ENCODE data around the gene CD69.
A peak's percentile ranks its signal among the peaks of the same experiment; 100 is the strongest.
"Not testable (repeated sequence)": the region's sequence is repeated elsewhere in the genome, so short reads cannot be mapped to it uniquely, and the experiment has no call there.

Gene CD69

DNA sequence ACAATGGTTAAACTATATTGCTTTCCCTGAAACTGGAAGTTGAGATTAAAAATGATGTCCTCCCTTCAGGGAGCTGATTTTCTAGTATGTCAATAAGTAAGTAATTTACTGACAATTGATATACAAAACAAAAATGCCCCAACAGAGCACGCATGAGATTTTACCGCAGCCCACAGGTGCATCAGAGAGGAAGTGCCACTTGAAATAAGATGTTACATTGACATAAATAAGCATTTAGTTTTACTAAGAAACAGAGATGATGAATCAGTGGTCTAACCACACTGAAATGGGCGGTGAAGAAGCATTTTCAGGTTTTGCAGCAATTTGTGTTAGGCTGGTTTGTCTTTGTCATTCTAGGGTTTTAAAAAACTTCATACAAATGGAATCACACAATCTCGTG, 19.0 kb downstream of the CD69 start:
- peaks cover 4 to 7% of the 10 kb centered on the region in 2 donors for H3K9me3 Mint-ChIP-seq
- ATAC-seq = peak; percentile 95

DNA sequence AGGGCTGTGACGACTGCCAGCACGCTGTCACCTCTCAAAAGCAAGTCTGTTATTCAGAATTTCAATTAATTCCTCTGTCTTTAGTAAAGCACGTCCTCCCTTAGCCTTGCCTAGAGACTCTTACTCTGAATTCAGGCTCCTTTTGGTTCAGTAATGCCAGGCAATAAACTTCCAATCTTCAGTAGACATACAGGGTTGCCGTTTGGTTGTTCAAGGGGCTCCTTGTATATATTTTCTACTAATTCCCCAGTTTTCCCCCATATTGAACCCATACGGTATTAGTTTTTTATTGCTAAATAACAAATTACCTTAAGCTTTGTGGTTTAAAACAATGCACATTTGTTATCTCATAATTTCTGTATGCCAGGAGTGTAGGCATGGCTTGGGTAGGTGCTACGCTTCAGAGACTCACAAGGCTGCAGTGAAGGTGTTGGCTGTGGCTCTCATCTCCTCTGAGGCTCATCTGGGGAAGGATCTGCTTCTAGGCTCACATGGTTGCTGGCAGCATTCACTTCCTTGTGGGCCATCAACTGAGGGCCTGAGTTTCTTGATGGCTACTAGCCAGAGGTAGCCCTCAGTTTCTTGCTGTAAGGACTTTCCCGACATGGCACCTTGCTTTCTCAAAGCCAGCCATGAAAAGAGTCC, 20.5 kb downstream of the CD69 start:
- Mint-ChIP-seq H3K27ac (peak overlapping the region; percentile 86), H3K4me3 (peak overlapping the region; percentile 64 to 81), H3K9me3 (peaks cover 4 to 7% of the 10 kb centered on the region in 2 donors), H3K27me3 (no peaks in the 10 kb centered on the region), H3K4me1 (peaks cover 79% of the 10 kb centered on the region)
- DNase-seq = no peak
- ATAC-seq = no peak

More for the DNA sequence above, 19.0 kb downstream of the CD69 start:
- no peaks in the 10 kb centered on the region for H3K27me3 Mint-ChIP-seq
- H3K4me1 Mint-ChIP-seq = peaks cover 72% of the 10 kb centered on the region
- DNase-seq = peak; percentile 62 to 83
- peak overlapping the region; percentile 75 to 86 for H3K27ac Mint-ChIP-seq
- peak overlapping the region; percentile 80 to 89 for H3K4me3 Mint-ChIP-seq

DNA sequence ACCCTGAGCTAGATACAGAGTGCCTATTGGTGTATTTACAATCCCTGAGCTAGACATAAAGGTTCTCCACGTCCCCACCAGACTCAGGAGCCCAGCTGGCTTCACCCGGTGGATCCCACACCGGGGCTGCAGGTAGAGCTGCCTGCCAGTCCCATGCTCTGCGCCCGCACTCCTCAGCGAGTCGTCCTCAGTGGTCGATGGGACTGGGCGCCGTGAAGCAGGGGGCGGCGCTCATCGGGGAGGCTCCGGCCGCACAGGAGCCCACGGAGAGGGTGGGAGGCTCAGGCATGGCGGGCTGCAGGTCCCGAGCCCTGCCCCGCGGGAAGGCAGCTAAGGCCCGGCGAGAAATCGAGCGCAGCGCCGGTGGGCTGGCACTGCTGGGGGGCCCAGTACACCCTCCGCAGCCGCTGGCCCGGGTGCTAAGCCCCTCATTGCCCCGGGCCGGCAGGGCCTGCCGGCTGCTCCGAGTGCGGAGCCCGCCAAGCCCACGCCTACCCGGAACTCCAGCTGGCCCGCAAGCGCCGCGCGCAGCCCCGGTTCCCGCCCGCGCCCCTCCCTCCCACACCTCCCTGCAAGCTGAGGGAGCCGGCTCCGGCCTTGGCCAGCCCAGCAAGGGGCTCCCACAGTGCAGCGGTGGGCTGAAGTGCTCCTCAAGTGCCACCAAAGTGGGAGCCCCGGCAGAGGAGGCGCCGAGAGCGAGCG, 21.1 kb downstream of the CD69 start:
- not testable (repeated sequence) for H3K27me3 Mint-ChIP-seq, DNase-seq, H3K9me3 Mint-ChIP-seq, ATAC-seq
- Mint-ChIP-seq H3K4me3 (peak overlapping the region; percentile 70 to 81), H3K4me1 (peaks cover 72% of the 10 kb centered on the region), H3K27ac (peak overlapping the region in 1 of 2 donors; percentile 86)

DNA sequence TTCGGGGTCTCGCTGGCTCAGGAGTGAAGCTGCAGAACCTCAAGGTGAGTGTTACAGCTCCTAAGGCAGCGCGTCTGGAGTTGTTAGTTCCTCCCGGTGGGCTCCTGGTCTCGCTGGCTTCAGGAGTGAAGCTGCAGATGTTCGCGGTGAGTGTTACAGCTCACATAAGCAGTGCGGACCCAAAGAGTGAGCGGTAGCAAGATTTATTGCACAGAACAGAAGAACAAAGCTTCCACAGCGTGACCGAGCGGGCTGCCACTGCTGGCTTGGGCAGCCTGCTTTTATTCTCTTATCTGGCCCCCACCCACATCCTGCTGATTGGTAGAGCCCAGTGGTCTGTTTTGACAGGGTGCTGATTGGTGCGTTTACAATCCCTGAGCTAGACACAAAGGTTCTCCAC, 21.8 kb downstream of the CD69 start:
- not testable (repeated sequence) for ATAC-seq, H3K27me3 Mint-ChIP-seq, H3K9me3 Mint-ChIP-seq
- peaks cover 72% of the 10 kb centered on the region for H3K4me1 Mint-ChIP-seq
- peak overlapping the region in 1 of 2 donors; percentile 43 for H3K27ac Mint-ChIP-seq
- H3K4me3 Mint-ChIP-seq = peak overlapping the region; percentile 70 to 72
- peak in 1 of 2 donors; percentile 35 for DNase-seq

DNA sequence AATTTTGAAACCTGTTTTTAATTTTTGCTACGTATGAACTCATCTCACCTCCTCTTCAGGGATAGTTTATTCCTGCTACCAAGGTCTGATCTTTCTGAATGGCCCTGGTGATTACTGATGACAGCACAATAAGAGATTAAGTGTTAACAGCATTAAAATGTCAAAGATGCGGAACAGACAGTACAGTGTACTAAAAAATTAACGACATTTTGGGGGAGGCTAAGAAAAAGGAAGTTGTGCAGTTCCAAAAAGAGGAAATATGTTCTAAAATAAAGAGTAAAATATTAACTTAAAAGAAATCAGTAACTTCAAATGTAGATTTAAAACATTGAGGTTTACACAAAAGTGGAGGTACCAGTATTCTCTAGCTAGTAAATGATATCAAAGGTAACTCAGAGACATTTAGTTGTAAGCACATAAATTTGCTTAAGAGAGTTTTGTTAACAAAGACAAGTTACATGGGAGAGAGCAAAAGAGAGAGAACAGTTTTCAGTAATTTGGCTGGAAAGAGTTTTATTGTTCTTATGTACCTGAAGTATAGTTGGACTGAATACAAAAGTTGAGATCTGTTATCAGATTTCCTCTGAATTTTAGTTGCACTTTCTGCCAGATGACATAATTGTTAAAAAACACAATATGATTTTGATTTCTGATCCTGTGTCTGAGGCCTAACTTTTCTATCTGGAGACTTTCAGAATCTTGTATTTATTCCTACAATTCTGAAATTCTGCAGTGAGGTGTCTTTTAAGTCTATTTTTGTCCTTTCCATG, 23.6 kb downstream of the CD69 start:
- Mint-ChIP-seq H3K27me3 (no peaks in the 10 kb centered on the region), H3K27ac (peak overlapping the region; percentile 62 to 79), H3K4me1 (peaks cover 69% of the 10 kb centered on the region), H3K9me3 (peaks cover 4 to 7% of the 10 kb centered on the region in 2 donors), H3K4me3 (peak overlapping the region; percentile 72)
- no peak for DNase-seq
- no peak for ATAC-seq

DNA sequence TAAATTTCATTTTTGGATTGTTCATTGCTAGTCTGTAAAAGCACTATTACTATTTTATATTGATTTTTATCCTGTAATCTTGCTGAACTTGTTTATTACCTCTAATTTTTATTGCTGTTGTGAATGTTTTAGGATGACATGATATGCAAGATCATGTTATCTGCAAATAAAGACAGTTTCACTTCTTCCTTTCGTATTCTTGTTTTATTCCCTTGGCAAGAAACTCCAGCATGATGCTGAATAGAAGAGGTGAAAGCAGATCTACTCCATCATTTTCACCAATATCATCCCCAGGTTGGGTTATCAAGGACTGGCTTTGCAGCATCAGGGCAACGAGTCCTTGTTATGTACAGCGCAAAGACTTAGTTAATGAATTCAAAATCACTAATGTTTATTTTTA, 25.1 kb downstream of the CD69 start:
- H3K27me3 Mint-ChIP-seq = no peaks in the 10 kb centered on the region
- peaks cover 2 to 6% of the 10 kb centered on the region in 2 donors for H3K9me3 Mint-ChIP-seq
- no peak for DNase-seq
- H3K27ac Mint-ChIP-seq = no peak overlapping the region
- ATAC-seq = no peak
- H3K4me1 Mint-ChIP-seq = peaks cover 71% of the 10 kb centered on the region
- no peak overlapping the region for H3K4me3 Mint-ChIP-seq

DNA sequence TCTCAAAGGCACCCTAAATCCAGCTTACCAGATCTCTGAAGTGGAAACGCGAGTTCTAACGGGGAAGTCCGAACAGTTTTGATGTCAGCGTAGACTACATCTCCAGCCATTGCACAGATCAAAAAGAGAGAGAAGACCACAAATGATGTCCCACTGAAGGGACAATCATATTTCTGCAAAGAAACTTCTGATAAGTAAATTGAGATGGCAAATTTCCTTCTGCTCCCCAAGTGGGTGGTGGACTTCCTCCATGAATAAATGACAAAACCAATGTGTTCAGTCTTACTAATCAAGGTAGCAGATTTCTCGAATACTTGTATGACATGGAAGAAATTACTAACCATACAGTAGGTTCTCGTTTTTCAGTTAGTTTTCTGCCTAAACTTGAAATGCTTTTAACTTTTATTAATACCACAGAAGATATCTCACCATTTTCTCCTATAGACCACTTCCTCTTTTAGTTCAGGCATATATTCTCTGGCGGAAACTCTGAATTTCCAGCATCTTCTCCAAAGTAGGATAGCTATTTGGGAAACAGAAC, 27.7 kb downstream of the CD69 start, which contains the start of gene CLECL1:
CLECL1 (minus strand) TSS at position 177 of the 541 bp plus-strand sequence.
- H3K4me1 Mint-ChIP-seq = peaks cover 59% of the 10 kb centered on the region
- ATAC-seq = peak; percentile 94
- H3K9me3 Mint-ChIP-seq = no peaks in the 10 kb centered on the region
- no peak for DNase-seq
- no peaks in the 10 kb centered on the region for H3K27me3 Mint-ChIP-seq
- peak within 1 kb of the TSS; percentile 75 to 92 for H3K27ac Mint-ChIP-seq
- peak within 1 kb of the TSS; percentile 74 to 86 for H3K4me3 Mint-ChIP-seq

DNA sequence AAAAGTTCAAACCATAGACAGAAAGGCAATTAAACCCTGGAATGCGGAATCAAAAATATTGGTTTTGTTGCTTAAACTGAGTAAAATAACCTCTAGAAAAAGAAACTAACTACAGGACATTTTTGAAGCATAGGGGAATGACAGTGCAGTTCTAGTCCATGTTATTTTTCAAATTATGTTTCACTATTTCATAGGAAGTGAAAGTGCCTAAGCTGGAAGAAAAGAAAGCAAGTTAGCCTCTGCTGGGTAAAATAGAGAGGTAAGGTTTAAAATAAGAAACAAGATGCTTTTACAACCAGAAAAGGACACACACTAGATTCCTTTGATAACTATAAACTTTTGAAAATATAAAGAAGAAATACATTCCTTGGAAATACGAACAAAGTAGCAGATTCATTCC, 28.9 kb downstream of the CD69 start:
- peak overlapping the region; percentile 53 to 86 for H3K4me3 Mint-ChIP-seq
- no peaks in the 10 kb centered on the region for H3K27me3 Mint-ChIP-seq
- ATAC-seq = peak; percentile 55
- H3K4me1 Mint-ChIP-seq = peaks cover 47% of the 10 kb centered on the region
- no peaks in the 10 kb centered on the region for H3K9me3 Mint-ChIP-seq
- peak overlapping the region; percentile 74 to 92 for H3K27ac Mint-ChIP-seq
- no peak for DNase-seq

DNA sequence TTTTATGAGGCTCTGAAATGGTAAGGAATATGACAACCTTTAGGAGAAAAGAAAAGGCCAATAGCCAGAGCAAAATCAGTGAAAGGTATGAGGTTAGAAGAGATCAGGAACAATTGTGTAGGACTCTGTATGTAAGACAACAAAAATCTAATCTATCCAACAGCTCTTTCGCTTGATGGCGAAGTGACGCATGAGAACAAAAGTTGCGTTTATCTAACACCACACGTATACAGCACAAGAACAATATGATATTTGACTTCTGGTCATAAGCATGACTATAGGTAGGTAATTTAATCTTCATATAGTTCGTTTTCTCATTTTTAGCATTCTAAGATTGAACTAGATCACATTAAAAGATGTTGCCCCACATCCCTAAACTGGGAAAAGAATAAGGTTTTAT, 29.3 kb downstream of the CD69 start:
- H3K27ac Mint-ChIP-seq = peak overlapping the region; percentile 74 to 92
- no peaks in the 10 kb centered on the region for H3K27me3 Mint-ChIP-seq
- no peaks in the 10 kb centered on the region for H3K9me3 Mint-ChIP-seq
- peak overlapping the region; percentile 53 to 86 for H3K4me3 Mint-ChIP-seq
- no peak for DNase-seq
- peaks cover 43% of the 10 kb centered on the region for H3K4me1 Mint-ChIP-seq
- ATAC-seq = no peak

DNA sequence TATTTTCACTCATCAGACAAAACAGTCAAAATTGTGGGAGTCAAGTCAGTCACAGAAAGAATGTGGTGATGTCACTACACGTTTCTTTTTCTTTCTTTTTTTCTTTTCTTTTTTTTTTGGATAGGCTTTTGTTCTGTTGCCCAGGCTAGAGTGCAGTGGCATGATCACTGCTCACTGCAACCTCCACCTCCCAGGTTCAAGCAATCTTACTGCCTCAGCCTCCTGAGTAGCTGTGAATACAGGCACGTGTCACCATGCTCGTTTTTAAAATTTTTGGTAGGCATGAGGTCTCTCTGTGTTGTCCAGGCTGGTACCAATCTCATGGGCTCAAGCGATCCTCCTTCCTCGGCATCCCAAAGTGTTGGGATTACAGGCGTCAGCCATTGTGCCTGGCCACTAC, 30.1 kb downstream of the CD69 start:
- Mint-ChIP-seq H3K4me3 (peak overlapping the region; percentile 24 to 86), H3K27me3 (no peaks in the 10 kb centered on the region), H3K9me3 (no peaks in the 10 kb centered on the region), H3K4me1 (peaks cover 39% of the 10 kb centered on the region), H3K27ac (no peak overlapping the region)
- ATAC-seq (no peak), DNase-seq (no peak)

DNA sequence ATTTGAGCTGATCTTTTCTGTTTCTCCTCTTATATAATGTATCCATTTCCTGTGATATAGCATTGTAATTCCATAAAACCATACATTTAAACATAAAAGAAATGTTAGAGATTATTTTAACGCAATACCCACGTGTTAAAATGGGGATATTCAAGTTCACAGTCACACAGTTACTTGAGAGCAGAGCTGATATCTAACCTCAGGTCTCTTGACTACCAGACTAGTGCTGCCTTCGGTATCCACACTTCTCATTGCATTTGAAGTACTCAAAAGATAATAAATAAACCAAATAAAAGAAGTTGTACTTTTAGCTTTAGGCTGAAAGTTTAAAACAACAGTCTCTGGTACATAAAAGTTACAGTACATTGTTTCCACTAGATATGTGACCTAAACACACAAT, 30.7 kb downstream of the CD69 start:
- H3K4me3 Mint-ChIP-seq = peak overlapping the region in 1 of 2 donors; percentile 60
- peak overlapping the region in 1 of 2 donors; percentile 46 for H3K27ac Mint-ChIP-seq
- no peak for DNase-seq

DNA sequence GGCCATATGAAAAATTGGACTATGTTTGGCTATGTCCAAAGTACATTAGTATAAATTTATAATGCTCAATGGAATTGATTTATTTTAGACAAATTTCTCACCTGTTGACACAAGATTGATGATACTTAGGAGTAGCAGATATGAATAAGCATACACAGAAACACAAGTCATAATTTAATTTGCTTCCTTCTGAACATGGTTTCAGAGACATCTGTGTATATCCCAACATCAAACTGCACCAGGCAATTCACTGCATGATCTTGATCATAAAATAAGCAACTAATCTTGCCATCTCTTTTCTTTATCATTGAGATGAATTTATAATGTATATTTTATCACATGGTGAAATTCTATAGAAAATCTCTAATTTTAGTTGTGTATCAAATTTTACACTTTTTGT, 31.6 kb downstream of the CD69 start:
- Mint-ChIP-seq H3K9me3 (no peaks in the 10 kb centered on the region), H3K27ac (no peak overlapping the region), H3K4me1 (peaks cover 36% of the 10 kb centered on the region), H3K27me3 (no peaks in the 10 kb centered on the region), H3K4me3 (no peak overlapping the region)
- ATAC-seq (no peak), DNase-seq (no peak)

More for the DNA sequence above, 30.7 kb downstream of the CD69 start:
- no peak for ATAC-seq
- no peaks in the 10 kb centered on the region for H3K27me3 Mint-ChIP-seq
- H3K9me3 Mint-ChIP-seq = no peaks in the 10 kb centered on the region
- peaks cover 39% of the 10 kb centered on the region for H3K4me1 Mint-ChIP-seq

DNA sequence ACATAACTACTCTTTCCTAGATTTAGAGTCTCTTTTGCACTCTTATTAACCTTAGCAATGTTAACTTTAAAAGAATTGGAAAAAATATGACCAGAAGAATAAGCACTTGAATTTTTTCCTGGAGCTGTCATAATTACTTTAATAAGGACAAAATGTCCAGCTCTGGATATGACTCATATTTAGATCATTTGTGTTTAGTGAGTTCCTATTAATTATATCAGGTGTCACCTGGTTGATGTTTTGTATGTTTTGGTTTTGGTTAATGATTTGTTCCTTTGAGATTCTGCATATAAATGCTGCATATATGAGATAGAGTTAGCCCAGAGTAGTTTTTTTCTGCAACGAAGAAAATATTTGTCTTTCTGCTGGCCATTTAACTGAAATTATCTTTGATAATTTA, 32.9 kb downstream of the CD69 start:
- Mint-ChIP-seq H3K27me3 (no peaks in the 10 kb centered on the region), H3K4me3 (no peak overlapping the region), H3K27ac (no peak overlapping the region), H3K9me3 (no peaks in the 10 kb centered on the region), H3K4me1 (peaks cover 23% of the 10 kb centered on the region)
- DNase-seq = no peak
- ATAC-seq = no peak

DNA sequence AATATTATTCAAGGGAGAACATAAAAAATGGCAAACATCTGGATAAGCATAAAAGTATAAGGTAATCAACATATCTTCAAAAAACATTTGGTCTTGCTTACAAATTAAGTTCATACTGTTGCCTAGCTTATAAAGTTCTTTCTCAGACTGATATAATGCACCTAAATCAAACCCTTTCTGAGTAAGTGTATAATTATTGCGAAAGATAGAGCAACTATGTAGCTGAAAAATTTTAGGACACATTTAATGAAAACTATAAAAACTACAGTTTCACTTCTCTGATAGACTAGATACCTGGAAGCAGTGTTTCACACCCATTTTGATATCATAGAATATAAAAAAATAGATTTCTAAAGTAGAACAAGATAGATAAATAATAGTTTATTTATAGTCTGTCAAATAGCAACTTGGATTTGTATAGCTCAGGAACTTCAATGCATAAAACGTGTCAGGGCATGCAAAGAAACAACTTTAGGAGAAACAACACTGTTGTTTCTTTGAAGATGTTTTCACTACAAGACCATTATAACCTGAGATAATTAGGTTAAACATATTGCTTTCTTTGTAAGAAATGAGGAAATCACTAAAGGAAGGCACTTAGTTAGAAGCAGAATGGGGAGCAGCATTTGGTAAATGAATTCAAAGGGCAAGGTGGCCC, 35.4 kb downstream of the CD69 start:
- Mint-ChIP-seq H3K27me3 (no peaks in the 10 kb centered on the region), H3K9me3 (no peaks in the 10 kb centered on the region), H3K4me3 (no peak overlapping the region), H3K27ac (no peak overlapping the region), H3K4me1 (peaks cover 26% of the 10 kb centered on the region)
- DNase-seq (no peak), ATAC-seq (no peak)

DNA sequence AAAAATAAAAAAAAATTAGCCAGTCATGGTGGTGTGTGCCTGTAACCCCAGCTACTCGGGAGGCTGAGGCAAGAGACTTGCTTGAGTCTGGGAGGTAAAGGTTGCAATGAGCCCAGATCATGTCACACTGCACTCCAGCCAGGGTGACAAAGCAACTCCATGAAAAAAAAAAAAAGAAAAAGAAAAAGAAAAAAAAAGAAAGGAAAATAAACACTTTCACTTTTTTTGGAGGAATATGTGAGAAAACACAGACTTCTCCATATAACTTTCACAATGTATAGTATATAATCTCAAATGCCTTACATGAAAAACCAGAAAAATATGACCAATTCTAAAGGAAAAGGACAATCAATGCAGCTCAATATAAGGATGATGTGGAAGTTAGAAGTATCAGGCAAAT, 36.7 kb downstream of the CD69 start:
- no peak overlapping the region for H3K27ac Mint-ChIP-seq
- no peak overlapping the region for H3K4me3 Mint-ChIP-seq
- H3K4me1 Mint-ChIP-seq = peaks cover 29% of the 10 kb centered on the region
- DNase-seq (no peak), ATAC-seq (no peak)
- H3K27me3 Mint-ChIP-seq = no peaks in the 10 kb centered on the region
- H3K9me3 Mint-ChIP-seq = no peaks in the 10 kb centered on the region
